ENCODE measurements around the gene TP53RK. TPM values are rescaled to one million over a fixed set of nuclear protein-coding genes. Genes with fewer than 3 reads are reported as not detected.

TP53RK gene
- total and polyA plus RNA-seq, 10 donors, result 6.9 to 24.2 (median 11.6) TPM

DNA sequence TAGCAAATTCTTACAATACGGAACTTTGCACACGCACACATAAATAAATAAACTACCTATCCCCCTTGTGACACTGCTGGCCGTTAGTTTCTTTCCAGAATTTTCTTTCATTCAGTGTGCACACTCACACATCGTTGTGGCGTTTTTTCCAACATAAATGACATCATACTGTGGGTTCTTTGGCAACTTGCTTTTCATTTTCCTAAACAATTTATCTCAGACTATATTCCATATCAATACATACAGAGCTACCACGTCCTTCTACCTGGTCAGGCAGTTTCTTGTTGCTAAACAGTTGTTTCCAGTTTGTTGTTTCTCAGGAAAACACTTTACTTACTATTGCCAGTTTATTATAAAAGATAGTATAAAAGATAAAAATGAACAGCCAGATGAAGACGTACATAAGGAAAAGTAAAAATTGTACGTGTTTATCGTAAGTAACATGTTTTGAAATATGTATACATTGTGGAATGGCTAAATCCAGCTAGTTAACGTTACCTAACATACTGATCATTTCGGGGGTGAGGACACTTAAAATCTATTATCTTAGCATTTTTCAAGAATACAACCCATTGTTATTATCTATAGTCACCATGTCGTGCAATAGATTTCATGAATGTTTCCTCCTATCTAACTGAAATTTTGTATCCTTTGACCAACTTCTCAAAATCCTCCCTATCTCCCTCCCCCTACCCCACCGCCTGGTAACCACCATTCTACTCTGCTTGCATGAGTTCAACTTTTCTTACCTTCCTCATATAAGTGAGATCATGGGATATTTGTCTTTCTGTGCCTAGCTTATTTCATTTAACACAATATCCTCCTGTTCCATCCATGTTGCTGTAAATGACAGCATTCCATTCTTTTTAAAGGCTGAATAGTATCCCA is 1.2 kb upstream of the TP53RK start:
- TF ChIP-seq POLR2A (IDR thresholded peaks at IDR 0.05) (no peak), POLR2AphosphoS5 (IDR thresholded peaks at IDR 0.05) (no peak)
- TF ChIP-seq, protein P1, sequence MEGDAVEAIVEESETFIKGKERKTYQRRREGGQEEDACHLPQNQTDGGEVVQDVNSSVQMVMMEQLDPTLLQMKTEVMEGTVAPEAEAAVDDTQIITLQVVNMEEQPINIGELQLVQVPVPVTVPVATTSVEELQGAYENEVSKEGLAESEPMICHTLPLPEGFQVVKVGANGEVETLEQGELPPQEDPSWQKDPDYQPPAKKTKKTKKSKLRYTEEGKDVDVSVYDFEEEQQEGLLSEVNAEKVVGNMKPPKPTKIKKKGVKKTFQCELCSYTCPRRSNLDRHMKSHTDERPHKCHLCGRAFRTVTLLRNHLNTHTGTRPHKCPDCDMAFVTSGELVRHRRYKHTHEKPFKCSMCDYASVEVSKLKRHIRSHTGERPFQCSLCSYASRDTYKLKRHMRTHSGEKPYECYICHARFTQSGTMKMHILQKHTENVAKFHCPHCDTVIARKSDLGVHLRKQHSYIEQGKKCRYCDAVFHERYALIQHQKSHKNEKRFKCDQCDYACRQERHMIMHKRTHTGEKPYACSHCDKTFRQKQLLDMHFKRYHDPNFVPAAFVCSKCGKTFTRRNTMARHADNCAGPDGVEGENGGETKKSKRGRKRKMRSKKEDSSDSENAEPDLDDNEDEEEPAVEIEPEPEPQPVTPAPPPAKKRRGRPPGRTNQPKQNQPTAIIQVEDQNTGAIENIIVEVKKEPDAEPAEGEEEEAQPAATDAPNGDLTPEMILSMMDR (IDR thresholded peaks at IDR 0.05 in 8 of 11, conservative IDR thresholded peaks at IDR 0.05 in 3 of 11), result no peak
- DNase-seq, result no peak
- 43 to 66% (median 56%) methylated on average over 13 of the region's 13 CpGs for WGBS, 5 donors
- Histone ChIP-seq H3K27me3 (replicated peaks in 1 of 7) (no peaks in the 10 kb centered on the region), H3K36me3 (peaks cover 0 to 16% (median 3%) of the 10 kb centered on the region in 6 donors), H3K4me1 (peaks cover 22 to 47% (median 38%) of the 10 kb centered on the region in 6 donors), H3K4me3 (peak overlapping the region in 6 of 8 donors; percentile 64 to 93 (median 84)), H3K9me3 (no peaks in the 10 kb centered on the region), H3K27ac (peak overlapping the region; percentile 77 to 94 (median 90))
- intact Hi-C loops (cut with DNase I; ENCODE audit: low total_unique reads), result no loop called here

DNA sequence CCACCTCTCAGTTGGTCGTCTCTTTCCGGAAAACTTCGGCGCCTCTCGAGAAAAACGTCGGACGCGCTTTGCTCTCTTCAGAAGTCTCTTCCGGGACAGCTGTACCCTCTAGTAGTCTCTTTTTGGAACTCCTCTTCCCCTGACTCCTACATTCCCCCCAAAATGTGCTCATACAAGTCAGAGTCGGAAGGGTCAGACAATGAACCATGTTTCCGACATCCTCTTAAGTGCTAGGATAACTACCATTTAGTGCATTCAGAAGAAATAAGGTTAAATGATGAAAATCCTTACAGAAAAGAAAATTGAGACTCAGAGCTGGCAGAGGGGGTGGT is 476 bp upstream of the TP53RK start:
- Histone ChIP-seq H3K27ac (peak overlapping the region; percentile 77 to 94 (median 90)), H3K4me1 (peaks cover 22 to 54% (median 41%) of the 10 kb centered on the region in 6 donors), H3K27me3 (replicated peaks in 1 of 7) (no peaks in the 10 kb centered on the region), H3K36me3 (peaks cover 0 to 24% (median 6%) of the 10 kb centered on the region in 6 donors), H3K4me3 (peak overlapping the region; percentile 64 to 93 (median 84)), H3K9me3 (no peaks in the 10 kb centered on the region)
- intact Hi-C loops (cut with DNase I; ENCODE audit: low total_unique reads), result no loop called here
- DNase-seq, result no peak
- 0 to 1% (median 0%) methylated on average over 12 of the region's 12 CpGs for WGBS, 5 donors
- TF ChIP-seq, protein P1 (IDR thresholded peaks at IDR 0.05 in 8 of 11, conservative IDR thresholded peaks at IDR 0.05 in 3 of 11), result no peak
- TF ChIP-seq POLR2AphosphoS5 (IDR thresholded peaks at IDR 0.05), result no peak
- TF ChIP-seq POLR2A (IDR thresholded peaks at IDR 0.05), result no peak

DNA sequence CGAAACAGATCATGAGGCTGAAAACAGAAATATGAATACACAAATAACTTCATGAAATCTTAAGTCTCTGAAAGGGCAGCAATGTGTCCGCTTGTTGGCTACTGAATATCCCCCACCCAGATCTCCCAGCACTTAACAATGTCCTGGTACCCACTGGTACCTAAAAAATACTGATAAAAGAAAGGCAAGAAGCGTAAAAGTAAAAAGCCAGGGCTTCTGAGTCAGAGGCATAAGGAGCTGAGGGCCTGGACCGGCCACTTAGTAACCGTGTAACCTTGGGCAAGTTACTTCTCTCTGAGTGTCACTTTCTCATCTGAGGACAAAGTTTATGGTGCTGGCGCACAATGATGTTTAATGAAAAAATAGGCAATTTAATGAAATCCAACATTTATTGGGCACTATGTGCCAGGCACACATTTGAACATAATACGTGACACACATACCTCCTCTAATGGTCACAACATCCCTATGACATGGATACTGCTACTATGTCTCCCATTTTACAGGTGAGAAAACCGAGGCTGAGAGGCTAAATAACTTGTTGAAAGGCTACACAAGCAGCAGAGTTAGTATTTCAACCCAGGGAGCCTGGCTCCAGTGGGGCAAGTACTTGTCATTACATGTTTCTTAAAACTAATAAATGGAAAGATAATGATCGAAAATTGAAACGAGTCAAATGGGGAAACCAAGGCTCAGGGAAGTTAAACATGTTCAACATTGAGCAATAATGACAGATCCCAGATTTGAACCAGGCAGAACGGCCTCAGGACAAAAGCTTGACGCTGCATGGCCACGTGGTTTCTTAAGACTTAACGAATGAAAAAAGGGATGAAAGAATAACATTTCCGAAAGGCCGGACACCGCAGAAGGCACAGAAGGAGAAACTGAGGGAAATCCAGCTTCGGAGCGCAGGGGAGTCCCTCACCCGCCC is 828 bp downstream of the TP53RK start:
- Histone ChIP-seq H3K36me3 (peaks cover 0 to 37% (median 6%) of the 10 kb centered on the region in 6 donors), H3K27ac (peak overlapping the region; percentile 77 to 94 (median 90)), H3K9me3 (no peaks in the 10 kb centered on the region), H3K27me3 (replicated peaks in 1 of 7) (no peaks in the 10 kb centered on the region), H3K4me3 (peak overlapping the region; percentile 64 to 93 (median 84)), H3K4me1 (peaks cover 22 to 67% (median 48%) of the 10 kb centered on the region in 6 donors)
- intact Hi-C loops (cut with DNase I; ENCODE audit: low total_unique reads), result no loop called here
- 16 to 20% (median 17%) methylated on average over 19 to 20 of the region's 20 CpGs for WGBS, 5 donors
- TF ChIP-seq POLR2AphosphoS5 (IDR thresholded peaks at IDR 0.05) (no peak), POLR2A (IDR thresholded peaks at IDR 0.05) (no peak)
- TF ChIP-seq, protein P1 (IDR thresholded peaks at IDR 0.05 in 8 of 11, conservative IDR thresholded peaks at IDR 0.05 in 3 of 11), result no peak
- no peak for DNase-seq

Measured in spleen (tissue), 11 donors.